Measurements from ENCODE around the gene NTRK2.

Gene NTRK2

DNA sequence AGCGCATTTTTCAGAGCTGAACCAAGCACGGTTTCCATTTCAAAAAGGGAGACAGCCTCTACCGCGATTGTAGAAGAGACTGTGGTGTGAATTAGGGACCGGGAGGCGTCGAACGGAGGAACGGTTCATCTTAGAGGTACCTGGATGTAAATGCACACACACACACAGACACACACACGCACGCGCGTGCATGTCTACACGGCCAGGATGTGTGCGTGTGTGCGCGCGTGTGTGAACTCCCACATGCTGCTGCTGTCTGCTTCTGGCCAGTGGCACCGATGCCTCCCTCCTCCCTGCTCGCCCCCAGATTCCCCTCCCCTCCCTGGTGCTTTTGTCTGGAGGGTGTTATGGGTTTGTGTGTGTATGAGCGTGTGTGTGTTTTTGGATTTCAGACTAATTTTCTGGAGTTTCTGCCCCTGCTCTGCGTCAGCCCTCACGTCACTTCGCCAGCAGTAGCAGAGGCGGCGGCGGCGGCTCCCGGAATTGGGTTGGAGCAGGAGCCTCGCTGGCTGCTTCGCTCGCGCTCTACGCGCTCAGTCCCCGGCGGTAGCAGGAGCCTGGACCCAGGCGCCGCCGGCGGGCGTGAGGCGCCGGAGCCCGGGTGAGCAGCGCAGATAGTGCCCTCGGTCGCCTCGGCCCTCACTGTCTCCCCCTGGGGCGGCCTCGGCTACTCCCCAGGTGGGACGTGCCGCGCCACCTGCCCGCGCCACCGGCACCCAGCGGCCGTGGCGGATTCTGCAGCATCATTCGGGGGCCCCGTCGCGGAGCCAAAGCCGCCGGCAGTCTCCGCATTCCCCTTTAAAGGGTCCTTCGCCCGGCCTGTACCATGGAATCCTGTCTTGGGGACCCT lies at the start of gene NTRK2:
NTRK2 (plus strand) TSS at position 442 of the 850 bp plus-strand sequence. CDS start 1,020 bp downstream, outside the sequence.
- no peak for DNase-seq

- no peak for DNase-seq
Measured at GRCh38 chr9:84620338-84620737, 49.2 kb upstream of the NTRK2 start.

DNA sequence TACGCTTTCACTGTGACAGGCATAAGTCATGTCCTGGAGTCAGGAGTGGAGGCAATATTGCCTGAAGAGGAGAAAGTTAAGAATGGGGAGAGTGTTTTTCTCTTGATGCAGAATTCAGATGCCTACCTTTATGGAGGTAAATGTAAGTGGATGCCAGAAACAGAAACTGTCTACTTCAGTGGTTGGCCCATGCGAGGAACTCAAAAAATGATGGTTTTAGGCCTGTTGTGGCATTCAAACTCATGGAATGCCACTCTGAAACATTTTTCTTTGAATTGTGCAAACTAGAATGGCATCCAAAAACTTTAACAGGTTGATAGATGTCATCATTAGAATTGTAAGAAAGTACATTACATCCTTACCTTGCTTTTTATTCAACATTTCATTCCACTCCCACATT lies 47.7 kb upstream of the NTRK2 start:
- no peak for DNase-seq

GRCh38 chr9:84622981-84623380 lies 46.5 kb upstream of the NTRK2 start:
- DNase-seq = no peak

DNA sequence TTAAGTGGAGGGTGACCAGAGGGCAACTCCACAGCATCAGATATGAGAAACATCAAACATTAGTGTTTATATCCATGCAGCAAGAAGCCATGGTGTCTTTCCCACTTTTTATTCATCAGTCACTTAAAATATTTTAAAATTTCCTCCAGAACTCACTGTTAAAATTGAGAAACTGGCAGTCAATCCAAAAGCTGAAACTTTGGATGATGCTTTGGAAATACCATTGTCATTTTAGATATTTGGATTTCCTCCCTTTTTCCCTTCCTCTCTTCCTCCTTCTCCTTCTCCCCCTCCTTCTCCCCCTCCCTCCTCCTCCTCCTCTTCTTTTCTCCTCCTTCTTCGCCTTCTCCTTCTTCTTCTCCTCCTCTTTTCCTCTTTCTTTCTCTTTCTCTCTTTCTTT lies 33.1 kb upstream of the NTRK2 start:
- no peak for DNase-seq

DNA sequence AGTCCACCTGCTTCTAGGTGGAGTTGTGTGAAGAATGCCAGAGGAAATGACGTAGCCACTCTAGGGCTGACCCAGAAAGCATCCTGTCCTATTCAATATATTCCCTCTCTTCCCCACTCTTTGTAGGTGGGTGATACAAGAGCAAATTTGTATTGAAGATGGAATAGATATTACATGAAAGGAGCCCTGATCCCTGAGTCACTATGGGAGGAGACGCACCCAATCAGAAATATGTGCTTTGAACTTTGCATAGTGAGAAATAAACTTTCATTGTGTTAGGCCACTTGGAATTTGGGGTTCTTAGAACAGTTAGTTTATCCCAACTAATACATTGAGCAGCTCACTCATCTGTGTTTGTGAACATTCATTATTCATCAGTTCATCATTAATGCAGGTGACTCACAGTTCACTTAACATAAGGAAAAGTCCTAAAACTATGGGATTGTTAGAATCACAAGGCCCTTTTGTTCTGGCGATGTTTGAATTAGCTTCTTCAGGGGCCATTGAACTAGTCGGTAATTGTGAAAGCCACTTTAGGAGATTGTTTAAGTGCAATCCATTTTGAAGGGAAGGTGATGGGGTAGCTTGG lies 26.9 kb upstream of the NTRK2 start:
- no peak for DNase-seq

DNA sequence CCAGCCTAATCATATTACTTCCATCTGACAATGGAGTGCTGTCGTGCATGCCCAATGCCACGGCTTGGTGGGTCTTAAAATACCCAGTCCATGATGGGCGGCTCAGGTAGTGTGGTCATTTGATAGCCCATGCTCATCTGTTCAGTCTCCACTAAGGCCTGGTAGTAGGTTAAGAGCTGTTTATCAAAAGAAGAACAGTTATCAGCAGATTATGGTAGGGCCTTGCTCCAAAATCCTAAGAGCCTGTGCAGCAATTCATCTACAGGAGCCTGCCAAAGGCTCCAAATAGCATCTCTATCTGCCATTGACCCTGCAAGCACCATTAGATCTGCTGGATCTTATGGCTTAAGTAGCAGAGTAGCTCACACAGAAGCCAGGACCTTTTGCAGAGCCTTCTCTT lies 21.8 kb upstream of the NTRK2 start:
- DNase-seq = no peak

DNA sequence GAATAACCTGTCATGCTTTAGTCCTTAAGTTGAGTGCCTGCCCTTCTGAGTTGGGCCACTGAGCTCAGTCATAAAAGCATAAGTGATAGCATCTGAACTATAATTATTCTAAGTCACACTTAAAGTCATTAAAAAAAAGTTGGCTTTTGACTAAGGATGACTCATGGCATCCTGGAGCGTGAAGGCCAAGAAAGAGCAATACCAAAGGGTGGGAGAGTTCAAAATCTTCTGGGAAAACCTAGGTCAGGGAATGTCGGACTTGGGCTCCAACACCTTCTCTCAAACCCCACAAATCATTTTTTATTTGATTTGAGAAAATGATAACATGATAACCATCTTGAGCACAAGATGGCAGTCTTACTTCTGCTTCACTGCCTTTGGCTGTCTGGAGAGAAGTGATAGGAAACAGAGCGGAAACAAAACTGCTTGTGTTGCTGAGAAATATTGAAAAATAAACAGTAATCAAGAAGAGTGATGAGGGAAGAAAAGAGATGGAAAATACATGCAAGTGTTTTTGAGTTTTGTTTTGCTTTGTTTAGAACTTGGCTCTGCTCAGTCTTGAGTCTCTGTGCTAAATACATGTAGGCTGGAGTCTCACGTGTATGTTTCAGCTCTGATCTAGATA lies 16.9 kb upstream of the NTRK2 start:
- DNase-seq = no peak

DNA sequence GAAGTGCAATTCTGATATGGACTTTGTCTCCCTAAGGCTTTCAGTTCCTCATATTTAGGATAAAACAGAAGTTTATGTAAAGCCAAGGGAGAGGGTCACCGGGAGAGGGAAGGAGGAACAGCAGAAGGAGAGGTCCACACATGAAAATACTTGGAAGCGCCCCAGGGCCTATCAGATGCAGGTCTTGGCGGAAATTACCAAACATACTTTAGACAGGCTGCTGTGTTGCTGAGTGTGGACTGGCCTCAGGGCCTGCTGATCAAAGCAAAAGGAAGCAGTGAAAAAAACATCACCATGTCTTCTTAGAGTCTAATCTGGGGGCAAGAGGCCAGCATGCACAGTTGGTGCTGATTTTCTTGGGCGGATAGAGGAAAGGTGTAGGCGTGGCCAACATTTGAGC lies 14.1 kb upstream of the NTRK2 start:
- DNase-seq = no peak

DNA sequence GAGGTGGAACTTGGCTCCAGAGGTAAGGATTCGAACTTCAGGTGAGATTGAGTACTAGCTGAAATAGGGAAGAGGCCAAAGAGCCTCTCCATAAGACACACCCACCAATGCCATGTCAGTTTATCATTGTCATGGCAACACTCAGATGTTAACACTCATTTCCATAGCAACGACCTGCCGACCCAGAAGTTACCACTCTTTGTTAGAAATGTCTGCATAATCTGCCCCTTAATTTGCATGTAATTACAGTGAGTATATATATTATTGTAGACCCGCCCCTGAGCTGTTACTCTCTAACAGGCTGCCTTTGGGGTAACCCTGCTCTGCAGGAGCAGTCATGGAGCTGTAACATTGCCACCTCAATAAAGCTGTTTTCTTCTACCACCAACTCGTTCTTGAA lies 10.2 kb upstream of the NTRK2 start:
- DNase-seq = no peak

GRCh38 chr9:84659773-84660172 lies 9.8 kb upstream of the NTRK2 start:
- no peak for DNase-seq

DNA sequence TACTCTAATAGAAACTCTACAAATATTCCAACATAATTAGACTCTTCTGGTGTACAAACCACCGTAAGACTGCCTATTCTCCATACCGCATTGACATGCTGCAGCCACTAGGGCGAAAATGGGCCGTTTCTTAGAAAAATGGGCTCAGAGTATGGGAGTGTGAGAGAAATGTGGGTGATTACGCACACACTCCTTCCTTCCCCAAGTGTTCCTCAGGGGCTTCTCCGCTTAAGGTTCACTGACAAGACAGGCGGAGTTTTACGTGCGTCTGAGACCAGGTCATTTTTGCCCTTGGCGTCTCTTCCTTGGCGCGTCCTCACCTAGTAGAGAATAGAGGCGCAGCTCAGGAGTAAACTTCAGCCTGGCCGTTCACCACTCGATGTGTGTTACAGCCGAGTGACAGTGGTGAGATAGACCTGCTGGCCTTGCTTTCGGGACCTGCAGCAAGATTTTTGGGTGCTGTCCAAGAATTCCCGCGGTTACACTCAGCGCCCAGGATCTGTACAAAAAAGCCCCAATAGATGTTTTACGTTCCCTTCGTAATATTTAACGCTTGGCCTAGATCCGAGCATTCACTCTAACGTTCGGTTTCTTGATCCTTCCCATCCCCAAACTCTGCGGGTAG lies 1.8 kb upstream of the NTRK2 start:
- DNase-seq = no peak

GRCh38 chr9:84668196-84669012 lies 1.1 kb upstream of the NTRK2 start:
- DNase-seq = no peak

- no peak for DNase-seq
Measured at GRCh38 chr9:84669013-84669287, 579 bp upstream of the NTRK2 start.

DNA sequence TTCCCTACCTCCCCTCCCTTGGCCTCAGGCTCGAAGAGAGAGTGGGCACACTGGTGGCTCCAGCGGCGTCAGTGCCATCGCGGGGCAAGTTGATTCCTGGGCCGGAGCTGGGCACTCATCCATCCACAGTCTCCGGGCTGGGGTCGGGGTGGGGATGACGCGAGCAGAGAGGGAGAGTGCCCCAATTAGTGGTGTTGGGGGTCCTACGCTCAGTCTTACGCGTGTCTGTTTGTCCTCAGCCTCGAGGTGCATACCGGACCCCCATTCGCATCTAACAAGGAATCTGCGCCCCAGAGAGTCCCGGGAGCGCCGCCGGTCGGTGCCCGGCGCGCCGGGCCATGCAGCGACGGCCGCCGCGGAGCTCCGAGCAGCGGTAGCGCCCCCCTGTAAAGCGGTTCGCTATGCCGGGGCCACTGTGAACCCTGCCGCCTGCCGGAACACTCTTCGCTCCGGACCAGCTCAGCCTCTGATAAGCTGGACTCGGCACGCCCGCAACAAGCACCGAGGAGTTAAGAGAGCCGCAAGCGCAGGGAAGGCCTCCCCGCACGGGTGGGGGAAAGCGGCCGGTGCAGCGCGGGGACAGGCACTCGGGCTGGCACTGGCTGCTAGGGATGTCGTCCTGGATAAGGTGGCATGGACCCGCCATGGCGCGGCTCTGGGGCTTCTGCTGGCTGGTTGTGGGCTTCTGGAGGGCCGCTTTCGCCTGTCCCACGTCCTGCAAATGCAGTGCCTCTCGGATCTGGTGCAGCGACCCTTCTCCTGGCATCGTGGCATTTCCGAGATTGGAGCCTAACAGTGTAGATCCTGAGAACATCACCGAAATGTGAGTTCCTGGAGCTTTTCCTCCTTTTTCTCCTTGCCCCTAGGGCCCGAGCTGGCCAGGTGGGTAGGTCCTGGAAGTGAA lies 861 bp downstream of the NTRK2 start:
- DNase-seq = no peak

DNA sequence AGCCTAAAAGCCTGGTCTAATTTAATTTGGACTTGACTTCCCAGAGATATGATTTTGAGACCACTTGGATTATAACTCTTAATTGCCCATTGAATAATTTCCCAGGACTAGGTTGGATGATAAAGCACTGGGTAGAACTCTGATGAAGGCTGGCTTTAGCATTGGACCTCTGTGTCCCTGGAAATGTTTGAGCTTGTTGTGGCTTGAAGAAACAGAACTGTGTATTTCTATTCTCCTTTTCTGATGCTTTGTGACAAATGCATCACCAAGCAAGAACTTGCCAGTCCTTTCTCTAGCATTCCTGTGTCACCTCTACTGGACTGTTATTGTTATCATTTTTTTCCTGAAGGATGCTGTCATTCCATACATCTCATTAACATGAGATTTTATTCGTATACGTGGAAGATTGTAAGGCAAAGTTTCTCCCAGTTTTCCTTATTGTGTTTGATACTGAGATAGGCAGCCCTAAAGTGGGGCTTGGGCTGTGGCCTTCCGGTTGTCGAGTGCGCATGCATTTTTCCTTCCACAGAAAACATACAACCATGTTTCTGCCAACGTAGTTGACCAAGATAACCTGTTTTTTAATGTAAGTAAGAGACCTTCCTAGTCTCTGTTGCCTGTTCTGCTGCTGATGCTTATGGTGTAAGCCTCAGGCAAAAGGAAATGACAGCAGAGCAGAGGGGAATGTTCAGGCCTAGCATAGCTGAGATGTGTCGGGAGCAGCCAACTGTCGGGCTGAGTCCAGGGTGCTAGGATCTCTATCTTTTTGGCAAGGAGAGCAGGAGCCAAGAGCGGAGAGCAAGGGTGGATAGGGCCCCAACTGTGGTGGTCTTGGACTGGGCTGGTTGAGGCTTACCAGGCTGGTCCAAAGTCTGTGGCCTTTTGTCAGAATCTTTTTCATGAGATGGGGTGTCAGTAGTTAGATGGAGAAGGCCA lies 2.3 kb downstream of the NTRK2 start:
- DNase-seq = no peak

DNA sequence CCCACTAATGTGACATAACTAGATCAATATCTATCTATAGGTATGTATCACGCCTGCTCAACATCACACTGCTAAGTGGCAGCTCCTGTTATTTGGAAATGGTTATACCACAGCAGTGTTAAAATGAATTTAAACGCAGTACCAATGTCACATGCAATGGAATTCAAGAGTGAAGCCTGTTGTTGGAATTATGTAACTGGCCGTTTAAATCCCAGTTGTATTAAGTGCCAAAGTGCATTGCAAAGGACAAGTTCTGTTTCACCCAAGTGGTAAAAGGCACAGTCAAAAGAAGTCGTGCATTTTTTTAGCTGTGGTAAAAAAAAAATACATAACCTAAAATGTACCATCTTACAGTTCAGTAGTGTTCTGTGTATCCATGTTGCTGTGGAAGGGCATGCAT lies 4.3 kb downstream of the NTRK2 start:
- no peak for DNase-seq

- DNase-seq = no peak
Measured at GRCh38 chr9:84677080-84677479, 7.6 kb downstream of the NTRK2 start.

- no peak for DNase-seq
Measured at GRCh38 chr9:84679571-84679970, 10.0 kb downstream of the NTRK2 start.

GRCh38 chr9:84681516-84682285 lies 12.2 kb downstream of the NTRK2 start:
- no peak for DNase-seq
